Right cardiac atrium (tissue), 5 donors: ENCODE results near the gene LSG1. TPM values are rescaled to one million over a fixed set of nuclear protein-coding genes. Genes with fewer than 3 reads are reported as not detected.

ENCODE experiments used
- ATAC-seq, 2 donors: fragments of 200-7000 bp; cut with Tn5 transposase; one replicate each; pipeline versions ENCODE4 v1.8.0 to v1.9.1; 2020; ENCODE audit warnings: moderate library complexity in 2 of 2, mild to moderate bottlenecking in 1 of 2
- DNase-seq, 3 donors: peaks; one replicate each; pipeline ENCODE4 v3.0.0-alpha.2; 2020
- H3K27ac ChIP-seq: one replicate; pipeline ENCODE4 v1.5.1; 2013; ENCODE audit warnings: mild to moderate bottlenecking, low read length, control low read depth, moderate library complexity
- H3K27me3 ChIP-seq: one replicate; pipeline ENCODE4 v1.6.1; 2013; ENCODE audit not compliant: control insufficient read depth, insufficient read depth
- H3K4me1 ChIP-seq: one replicate; pipeline ENCODE4 v1.6.1; 2013; ENCODE audit warnings: low read length; ENCODE audit not compliant: control insufficient read depth, insufficient read depth
- H3K4me3 ChIP-seq: one replicate; pipeline ENCODE4 v1.5.1; 2013; ENCODE audit warnings: low read length, control low read depth
- H3K9me3 ChIP-seq: one replicate; pipeline ENCODE4 v1.6.1; 2013; ENCODE audit warnings: low read length; ENCODE audit not compliant: control insufficient read depth
- WGBS: extraction: QIAGEN DNeasy Blood & Tissue Kit; methylation state at CpG from one replicate; pipeline ENCODE4 v1.1.7; 2013; 5-methylcytosine and 5-hydroxymethylcytosine counted together
- intact Hi-C, 4 donors: fragments of 100-400 bp; cut with DNase I; formaldehyde crosslinking; loops; one replicate each; pipeline versions ENCODE4 v1.11.0 to v1.14.0; 2022 to 2023
- polyA plus RNA-seq: library from polyadenylated mRNA; stranded (reverse); fragments of 200-250 nt; gene quantifications from one replicate; pipeline ENCODE4 v1.2.3, GENCODE V29; 2013
- total RNA-seq, 4 donors: library from RNA; stranded (reverse); fragmentation: NEBNext Ultra II Directional; extraction: Animal tissue kit (Norgen Biotek cat#: 25700); gene quantifications; one replicate each; pipeline ENCODE4 v1.2.1, GENCODE V29; 2021
- donor health status: healthy with polysubstance abuse.
- donor health status: DM: no; HTN: yes; CAD: no.
- donor health status: DM: no; HTN: no; CAD: no.
- donor health status: DM: no; HTN: yes; CAD: no; lungs with severe emphysema.
- donor health status: DM: yes; HTN: yes; CAD: no.

Gene LSG1
- total and polyA plus RNA-seq, 5 donors: 12.1 to 23.4 (median 17.7) TPM

GRCh38 chr3:194657439-194657838 lies 14.6 kb downstream of the LSG1 start:
- H3K4me1 ChIP-seq: no peaks in the 10 kb centered on the region
- H3K4me3 ChIP-seq: no peak overlapping the region
- no peaks in the 10 kb centered on the region for H3K27me3 ChIP-seq
- intact Hi-C loops: no loop called here
- no peak overlapping the region for H3K27ac ChIP-seq
- H3K9me3 ChIP-seq: no peaks in the 10 kb centered on the region
- DNase-seq (no peak), ATAC-seq (no peak)
- 85% methylated on average over 7 of the region's 7 CpGs for WGBS

- intact Hi-C loops: no loop called here
Measured at GRCh38 chr3:194654443-194654842, 17.5 kb downstream of the LSG1 start.

DNA sequence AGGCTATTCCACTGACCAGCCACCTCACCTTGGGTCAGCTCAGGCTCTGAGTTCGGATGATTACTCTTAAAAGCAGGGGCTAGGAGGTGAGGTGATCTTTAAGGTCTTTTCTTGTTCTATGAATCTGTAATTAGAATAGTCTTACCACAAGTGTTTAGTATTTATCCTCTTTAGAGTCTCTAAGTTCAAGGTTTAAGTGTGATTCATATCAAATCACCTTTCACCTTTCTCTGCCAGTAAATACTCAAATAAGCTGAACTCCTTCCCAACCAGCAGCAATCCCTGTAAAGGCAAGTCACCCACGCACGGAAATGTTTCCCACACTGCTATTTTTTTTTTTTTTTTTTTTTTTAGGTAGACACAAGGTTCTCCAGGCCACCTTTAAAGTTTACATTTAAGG lies 24.2 kb downstream of the LSG1 start:
- ATAC-seq: no peak
- Histone ChIP-seq H3K4me1 (no peaks in the 10 kb centered on the region), H3K4me3 (no peak overlapping the region), H3K27me3 (no peaks in the 10 kb centered on the region), H3K27ac (no peak overlapping the region), H3K9me3 (no peaks in the 10 kb centered on the region)
- DNase-seq: no peak
- 77% methylated on average over 3 of the region's 3 CpGs for WGBS
- intact Hi-C loops: no loop called here

More at GRCh38 chr3:194654443-194654842, 17.5 kb downstream of the LSG1 start:
- H3K9me3 ChIP-seq: no peaks in the 10 kb centered on the region
- H3K27me3 ChIP-seq: no peaks in the 10 kb centered on the region
- WGBS: 92% methylated on average over 5 of the region's 5 CpGs
- H3K4me3 ChIP-seq: no peak overlapping the region
- ATAC-seq (no peak), DNase-seq (no peak)
- no peak overlapping the region for H3K27ac ChIP-seq
- H3K4me1 ChIP-seq: no peaks in the 10 kb centered on the region

- no peak for ATAC-seq
- Histone ChIP-seq H3K4me3 (no peak overlapping the region), H3K4me1 (peaks cover 2% of the 10 kb centered on the region)
Measured at GRCh38 chr3:194642769-194643168, 29.2 kb downstream of the LSG1 start.

DNA sequence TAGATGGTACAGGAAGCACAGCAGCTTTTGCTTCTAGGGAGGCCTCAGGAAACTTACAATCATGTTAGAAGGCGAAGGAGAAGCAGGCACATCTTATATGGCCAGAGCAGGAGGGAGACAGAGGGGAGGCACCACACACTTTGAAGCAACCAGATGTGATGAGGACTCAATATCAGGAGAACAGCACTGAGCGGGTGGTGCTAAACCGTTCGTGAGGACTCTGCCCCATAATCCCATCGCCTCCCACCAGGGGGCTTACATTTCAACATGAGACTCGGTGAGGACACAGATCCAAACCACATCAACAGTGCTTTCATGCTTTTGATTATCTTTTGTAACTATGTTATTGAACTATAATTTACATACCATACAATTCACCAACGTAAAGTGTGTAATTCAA lies 31.2 kb downstream of the LSG1 start:
- DNase-seq: no peak
- Histone ChIP-seq H3K4me1 (peaks cover 4% of the 10 kb centered on the region), H3K27ac (peak overlapping the region; percentile 78), H3K4me3 (no peak overlapping the region), H3K27me3 (no peaks in the 10 kb centered on the region), H3K9me3 (no peaks in the 10 kb centered on the region)
- intact Hi-C loops: no loop called here
- WGBS: 81% methylated on average over 7 of the region's 7 CpGs
- ATAC-seq: peak in 1 of 2 donors; percentile 19

More at GRCh38 chr3:194642769-194643168, 29.2 kb downstream of the LSG1 start:
- H3K9me3 ChIP-seq: no peaks in the 10 kb centered on the region
- no peak overlapping the region for H3K27ac ChIP-seq
- WGBS: 76% methylated on average over 2 of the region's 2 CpGs
- intact Hi-C loops: no loop called here
- H3K27me3 ChIP-seq: no peaks in the 10 kb centered on the region
- no peak for DNase-seq

GRCh38 chr3:194638991-194639605 lies 32.9 kb downstream of the LSG1 start:
- Histone ChIP-seq H3K27me3 (no peaks in the 10 kb centered on the region), H3K9me3 (no peaks in the 10 kb centered on the region), H3K4me3 (no peak overlapping the region), H3K27ac (no peak overlapping the region), H3K4me1 (peaks cover 4% of the 10 kb centered on the region)
- intact Hi-C loops: no loop called here
- ATAC-seq: no peak
- DNase-seq: no peak
- WGBS: 92% methylated on average over 10 of the region's 10 CpGs

- no peaks in the 10 kb centered on the region for H3K9me3 ChIP-seq
- 91% methylated on average over 22 of the region's 22 CpGs for WGBS
- intact Hi-C loops: no loop called here
- H3K27ac ChIP-seq: no peak overlapping the region
- no peak overlapping the region for H3K4me3 ChIP-seq
- no peaks in the 10 kb centered on the region for H3K27me3 ChIP-seq
- ATAC-seq: no peak
- H3K4me1 ChIP-seq: peaks cover 4% of the 10 kb centered on the region
- DNase-seq: no peak
Measured at GRCh38 chr3:194637541-194638400, 34.2 kb downstream of the LSG1 start.

DNA sequence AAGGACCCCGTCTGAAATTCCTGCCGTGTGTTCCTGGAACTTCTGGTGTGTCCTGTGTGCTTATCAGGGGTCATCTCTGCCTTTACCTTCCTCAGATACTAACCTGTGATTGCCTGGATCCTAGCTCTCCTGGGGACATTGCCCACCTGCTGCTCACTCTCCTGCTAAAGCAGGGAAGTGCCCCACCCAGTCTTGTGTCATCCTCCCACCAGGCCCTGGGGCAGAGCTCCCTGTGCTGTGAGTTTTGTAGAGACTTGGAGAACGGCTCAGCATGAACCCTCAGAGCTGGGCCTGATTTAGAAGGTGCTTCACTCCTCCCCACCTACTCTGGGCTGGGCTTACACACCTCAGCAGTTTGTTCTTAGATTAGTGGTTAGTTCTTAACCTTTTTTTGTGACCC lies 34.9 kb downstream of the LSG1 start:
- no peaks in the 10 kb centered on the region for H3K27me3 ChIP-seq
- WGBS: 55% methylated on average over 3 of the region's 3 CpGs
- H3K9me3 ChIP-seq: no peaks in the 10 kb centered on the region
- H3K27ac ChIP-seq: no peak overlapping the region
- no peak for ATAC-seq
- intact Hi-C loops: no loop called here
- peaks cover 4% of the 10 kb centered on the region for H3K4me1 ChIP-seq
- no peak overlapping the region for H3K4me3 ChIP-seq
- DNase-seq: no peak

DNA sequence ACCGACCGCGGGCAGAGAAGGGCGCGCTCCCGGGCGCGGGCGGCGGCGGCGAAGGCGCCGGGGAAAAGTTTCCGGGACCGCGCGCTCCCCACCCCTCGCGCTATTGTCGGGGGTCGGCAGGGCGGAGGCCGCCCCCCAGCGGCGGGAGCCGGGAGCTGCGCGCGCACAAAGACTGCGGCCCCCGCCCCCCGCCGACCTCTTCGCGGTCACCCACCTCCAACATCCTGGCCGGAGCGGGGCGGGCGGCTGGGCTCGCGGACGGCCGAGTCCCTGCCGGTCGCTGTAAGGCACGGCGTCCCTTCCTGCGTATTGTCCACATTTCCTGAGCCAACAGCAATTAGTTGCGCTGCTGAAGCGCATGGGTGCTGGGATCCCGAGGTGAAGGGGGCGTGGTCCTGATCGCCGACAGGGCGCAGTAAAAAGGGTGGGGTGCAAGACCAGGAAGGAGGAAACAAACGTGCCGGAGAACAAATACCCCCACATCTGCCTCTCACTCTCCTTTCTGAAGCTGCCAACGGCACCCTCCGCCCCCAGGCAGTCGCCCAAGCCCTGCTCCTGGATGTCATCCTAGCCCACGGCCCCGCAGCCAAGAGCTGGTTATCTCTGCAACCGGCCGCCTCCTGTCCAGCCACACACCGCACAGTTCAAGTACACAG lies 38.5 kb downstream of the LSG1 start, which contains the start of gene TMEM44:
Gene TMEM44 (minus strand): TSS at position 71 of the 656 bp plus-strand sequence. CDS start 204 bp downstream, outside the sequence.
- peak within 1 kb of the TSS; percentile 69 for H3K27ac ChIP-seq
- H3K4me3 ChIP-seq: peak within 1 kb of the TSS; percentile 64
- no peaks in the 10 kb centered on the region for H3K9me3 ChIP-seq
- no peaks in the 10 kb centered on the region for H3K27me3 ChIP-seq
- intact Hi-C loops: no loop called here
- ATAC-seq: peak; percentile 93
- peaks cover 5% of the 10 kb centered on the region for H3K4me1 ChIP-seq
- DNase-seq: peak; percentile 84 to 91 (median 91)
- WGBS: under 1% methylated on average over 66 of the region's 66 CpGs

DNA sequence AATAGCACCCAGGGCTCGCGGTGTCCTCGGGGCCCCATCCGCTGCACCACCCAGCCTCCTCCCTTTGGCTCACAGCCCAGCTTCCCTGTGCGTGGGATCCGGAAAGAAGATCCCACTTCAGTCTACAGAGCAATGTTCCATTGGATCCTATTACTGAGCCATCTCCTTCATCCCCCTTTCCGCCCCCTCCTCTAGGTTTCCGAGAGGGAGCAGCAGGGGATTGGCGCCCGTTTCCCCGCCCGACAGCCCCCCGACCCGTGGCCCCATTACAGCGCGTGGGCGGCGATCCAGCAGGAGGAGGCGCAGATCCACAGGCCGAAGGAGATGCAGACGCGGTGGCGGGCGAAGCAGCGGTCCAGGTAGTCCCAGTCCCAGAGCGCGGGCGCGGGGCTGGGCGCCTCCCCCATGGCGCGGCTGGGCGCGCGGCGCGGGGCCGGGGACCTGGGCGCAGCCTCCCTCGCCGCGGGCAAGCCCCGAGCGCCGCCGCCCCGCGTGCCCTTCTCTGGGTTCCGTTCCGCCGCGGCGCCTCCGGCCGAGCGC lies 39.1 kb downstream of the LSG1 start:
- Histone ChIP-seq H3K9me3 (no peaks in the 10 kb centered on the region), H3K4me3 (peak overlapping the region; percentile 64), H3K4me1 (peaks cover 5% of the 10 kb centered on the region), H3K27ac (peak overlapping the region; percentile 69), H3K27me3 (no peaks in the 10 kb centered on the region)
- peak; percentile 65 to 78 (median 77) for DNase-seq
- intact Hi-C loops: no loop called here
- 2% methylated on average over 56 of the region's 56 CpGs for WGBS
- ATAC-seq: peak; percentile 52 to 63
